Right hindlimb (tissue), 1 donor: Measurements from ENCODE around the gene L1CAM.

ENCODE experiments used
- DNase-seq: peaks from one replicate; pipeline ENCODE4 v3.0.0-alpha.2; 2018

Gene L1CAM

DNA sequence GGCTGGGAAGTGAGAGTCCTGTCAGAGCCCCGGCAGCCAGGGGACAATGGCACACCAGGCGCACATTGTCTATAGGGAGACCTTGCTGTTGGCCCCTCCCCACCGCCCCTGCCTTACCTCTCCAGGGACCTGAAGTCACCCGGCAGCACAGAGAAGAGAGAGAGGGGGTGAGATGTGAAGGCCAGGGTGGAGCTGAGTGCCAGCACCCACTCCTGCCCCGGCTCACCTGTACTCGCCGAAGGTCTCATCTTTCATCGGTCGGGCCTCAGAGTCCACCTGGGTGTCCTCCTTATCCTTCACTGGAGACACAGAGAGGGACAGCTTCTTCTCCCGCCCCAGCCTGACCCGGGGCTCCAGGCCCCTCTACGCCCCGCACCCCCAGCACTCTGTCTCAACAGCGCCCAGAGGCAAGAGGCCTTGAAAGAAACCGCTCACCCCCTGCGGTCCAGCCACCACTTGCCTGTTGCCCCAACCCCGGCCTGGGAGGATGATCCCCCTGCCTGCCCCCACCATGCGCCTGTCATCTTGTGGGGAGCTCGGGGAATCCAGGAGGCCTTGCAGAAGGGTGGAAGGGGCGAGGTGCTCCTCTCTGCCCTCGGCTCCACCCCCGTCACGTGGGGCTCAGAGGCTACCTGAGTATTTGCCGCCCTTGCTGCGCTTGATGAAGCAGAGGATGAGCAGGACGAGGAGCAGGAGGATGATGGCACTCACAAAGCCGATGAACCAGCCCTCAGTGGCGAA is 22.6 kb downstream of the L1CAM start:
- DNase-seq: no peak

DNA sequence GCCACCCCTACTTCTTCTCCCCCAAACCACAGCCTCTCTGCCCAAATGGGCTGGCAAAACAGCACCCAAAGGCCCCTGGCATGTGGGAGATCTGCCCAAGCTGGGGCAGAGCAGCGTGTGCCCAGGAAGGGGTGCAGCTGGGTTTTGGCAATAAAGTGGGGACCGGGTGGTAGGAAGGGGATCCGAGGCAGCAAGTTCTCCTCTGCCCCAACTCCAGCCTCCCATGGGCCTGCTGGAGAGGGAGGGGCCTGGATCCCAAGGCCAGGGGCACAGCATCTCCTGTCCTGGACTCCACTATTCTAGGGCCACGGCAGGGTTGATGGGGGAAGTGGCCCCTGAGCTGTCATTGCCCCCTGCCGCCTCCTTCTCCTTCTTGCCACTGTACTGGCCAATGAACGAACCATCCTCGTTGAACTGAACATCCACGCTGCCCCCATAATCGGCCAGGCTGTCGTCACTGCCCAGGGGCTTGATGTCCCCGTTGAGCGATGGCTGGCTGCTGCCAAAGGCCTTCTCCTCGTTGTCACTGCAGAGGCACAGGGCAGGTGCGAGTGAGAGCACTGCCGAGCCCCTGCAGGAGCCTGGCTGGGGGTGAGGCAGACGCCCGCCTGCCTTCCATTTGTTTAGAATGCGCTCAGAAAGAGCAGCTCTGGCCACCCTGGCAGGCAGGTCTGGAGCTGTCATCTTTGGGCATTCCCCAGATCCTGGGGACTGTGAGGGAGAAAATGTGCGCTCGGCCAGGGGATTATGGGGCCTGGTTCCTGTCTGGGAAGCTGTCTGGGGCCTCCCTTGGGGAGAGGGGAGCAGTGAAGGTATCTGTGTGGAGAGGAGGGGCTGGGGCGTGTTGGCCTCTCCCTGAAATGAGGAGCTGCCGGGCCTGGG is 23.4 kb downstream of the L1CAM start:
- no peak for DNase-seq

DNA sequence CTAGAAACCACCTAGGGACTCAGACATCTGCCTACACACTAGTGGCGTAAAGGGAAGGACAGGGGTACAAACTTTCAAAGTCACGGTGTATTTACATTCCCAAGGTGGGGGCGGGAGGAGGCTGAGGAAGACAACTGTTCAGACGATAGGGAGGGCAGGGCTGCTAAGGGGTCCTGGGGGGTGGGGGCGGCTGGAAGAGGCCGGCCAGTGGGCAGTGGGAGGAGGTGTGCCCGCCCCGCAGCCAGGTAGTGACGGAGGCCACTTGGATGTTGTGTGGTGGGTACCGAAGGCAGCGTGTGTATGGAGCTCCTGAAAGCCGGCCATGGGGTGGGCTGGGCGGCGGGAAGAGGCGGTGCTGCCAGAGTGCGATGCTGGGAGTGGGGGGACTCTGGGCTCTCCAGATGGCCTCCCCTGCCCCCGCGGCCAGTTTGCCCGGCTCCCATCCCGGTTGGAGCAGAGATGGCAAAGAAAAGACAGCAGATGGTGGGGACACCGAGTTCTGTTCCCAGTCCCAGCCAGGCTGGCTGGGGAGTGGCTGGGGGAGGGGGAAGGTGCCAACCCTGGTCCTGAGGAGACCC is 24.2 kb downstream of the L1CAM start:
- no peak for DNase-seq

DNA sequence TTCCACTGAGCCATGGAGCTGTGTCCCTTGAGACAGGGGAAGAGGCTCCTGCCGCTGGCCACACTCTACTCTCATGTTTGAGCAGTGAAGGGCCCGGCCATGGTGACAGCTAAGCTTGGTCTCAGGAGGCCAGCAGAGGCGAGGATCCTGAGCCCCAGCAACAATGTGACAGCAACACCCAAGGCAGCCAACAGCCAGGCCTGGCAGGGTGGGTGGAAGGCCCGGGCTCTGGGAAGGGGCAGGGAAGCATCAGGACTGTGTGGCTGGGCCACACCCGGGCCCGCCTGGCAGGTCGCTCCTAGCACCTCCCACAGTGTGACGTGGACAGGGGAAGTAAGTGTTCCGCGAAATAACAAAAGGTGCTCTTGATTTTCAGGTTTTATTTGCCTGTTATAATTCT is 24.8 kb downstream of the L1CAM start:
- no peak for DNase-seq

DNA sequence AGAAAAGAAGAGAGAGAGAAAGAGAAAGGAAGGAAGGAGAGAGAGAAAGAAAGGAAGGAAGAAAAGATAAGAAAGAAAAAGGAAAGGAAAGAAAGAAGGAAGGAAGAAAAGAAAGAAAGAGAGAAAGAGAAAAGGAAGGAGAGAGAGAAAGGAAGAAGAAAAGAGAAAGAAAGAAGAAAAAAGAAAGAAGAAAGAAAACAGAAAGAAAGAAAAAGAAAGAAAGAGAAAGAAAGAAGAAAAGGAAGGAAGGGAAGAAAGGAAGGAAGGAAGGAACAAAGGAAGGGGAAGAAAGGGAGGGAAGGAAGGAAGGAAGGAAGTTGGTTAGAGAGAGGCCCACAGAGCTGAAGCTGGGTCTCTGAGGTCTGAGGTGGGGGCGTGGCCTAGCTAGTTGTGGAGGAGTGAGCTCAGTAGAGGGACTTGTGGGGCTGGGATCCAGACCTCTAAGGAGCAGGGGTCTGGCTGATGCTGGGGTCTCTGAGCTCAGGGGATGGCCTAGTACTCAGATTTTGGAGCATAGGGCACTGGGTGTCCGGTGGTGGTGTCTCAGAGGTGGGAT is 28.5 kb downstream of the L1CAM start:
- no peak for DNase-seq

DNA sequence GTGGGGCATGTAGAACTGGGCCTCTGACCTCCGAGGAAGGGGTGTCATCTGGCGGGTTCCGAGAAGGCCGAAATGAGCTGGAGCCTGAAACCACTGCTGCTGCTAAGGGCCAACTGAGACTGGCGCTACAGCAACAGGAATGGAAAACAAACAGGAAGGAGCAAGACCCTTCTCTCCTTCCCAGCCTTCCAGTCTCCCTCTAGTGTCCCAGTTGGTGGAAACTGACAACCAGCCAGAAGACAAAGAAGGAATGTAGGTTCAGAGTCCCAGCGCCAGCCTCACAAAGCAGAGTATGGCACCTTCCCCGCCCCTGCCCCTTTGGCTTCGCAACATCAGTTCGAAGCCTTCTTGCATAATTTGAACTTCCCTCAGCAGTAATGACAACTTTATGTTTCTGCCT is 31.3 kb downstream of the L1CAM start:
- no peak for DNase-seq

DNA sequence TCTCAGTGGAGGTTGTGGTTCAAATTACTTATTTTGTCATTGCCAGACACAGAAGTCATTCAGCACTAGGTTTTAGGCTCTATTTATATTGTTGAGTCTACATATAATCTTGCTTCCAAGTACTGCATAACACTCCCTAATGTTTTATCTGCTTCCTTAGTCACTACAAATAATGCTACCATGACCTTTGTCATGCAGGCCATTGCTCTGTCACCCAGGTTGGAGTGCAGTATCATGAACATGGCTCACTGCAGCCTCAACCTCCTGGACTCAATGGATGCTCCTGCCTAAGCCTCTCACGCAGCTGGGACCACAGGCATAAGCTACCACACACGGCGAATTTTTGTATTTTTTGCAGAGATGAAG is 32.1 kb downstream of the L1CAM start:
- DNase-seq: no peak

DNA sequence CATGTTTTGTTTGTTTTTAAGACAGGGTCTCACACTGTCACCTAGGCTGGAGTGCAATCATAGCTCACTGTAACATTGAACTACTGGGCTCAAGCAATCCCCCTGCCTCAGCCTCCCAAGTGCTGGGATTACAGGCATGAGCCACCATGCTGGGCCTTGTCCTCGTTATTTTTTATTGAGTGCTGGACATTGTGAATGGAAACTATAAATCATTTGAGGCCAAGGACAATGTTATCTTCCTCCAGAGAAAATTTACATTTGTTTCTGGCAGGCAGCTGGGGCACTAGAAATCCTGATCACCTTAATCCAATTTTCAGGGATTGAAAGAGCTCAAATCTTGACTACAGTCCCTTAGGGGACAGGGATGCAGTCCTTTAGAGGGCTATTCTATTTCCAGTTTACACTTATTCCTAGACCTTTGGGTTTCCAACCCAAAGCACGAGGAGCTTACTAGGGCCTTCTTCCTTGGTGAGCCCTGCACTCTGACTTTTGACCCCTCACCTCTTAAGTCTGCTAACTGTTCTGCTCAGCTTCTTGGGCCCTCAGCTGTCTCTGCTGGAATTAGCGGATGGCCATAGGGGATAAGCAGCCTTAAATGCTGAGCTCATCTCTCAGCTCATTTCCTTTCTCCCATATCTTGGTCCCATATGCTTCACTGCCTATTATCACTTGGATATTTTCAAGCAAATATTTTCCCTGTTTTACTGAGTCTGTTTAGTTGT is 32.6 kb downstream of the L1CAM start:
- DNase-seq: no peak

DNA sequence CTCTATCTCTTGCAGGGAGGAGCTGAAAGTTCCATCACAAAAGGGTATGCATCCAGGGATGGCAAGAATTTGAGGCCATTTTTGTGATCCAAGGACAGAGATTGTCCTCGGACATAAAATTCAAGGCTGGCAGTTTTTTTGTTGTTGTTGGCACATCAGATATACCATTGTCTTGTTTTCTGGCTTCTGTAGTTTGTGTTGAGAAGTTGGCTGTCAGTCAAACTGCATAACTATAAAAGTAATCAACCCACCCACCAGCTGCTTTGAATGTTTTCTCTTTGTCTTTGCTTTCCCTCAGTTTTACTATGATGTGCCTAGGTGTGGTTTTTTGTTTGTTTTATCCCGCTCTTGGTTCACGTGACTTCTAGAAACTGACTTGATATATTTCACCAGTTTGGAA is 34.0 kb downstream of the L1CAM start:
- no peak for DNase-seq

DNA sequence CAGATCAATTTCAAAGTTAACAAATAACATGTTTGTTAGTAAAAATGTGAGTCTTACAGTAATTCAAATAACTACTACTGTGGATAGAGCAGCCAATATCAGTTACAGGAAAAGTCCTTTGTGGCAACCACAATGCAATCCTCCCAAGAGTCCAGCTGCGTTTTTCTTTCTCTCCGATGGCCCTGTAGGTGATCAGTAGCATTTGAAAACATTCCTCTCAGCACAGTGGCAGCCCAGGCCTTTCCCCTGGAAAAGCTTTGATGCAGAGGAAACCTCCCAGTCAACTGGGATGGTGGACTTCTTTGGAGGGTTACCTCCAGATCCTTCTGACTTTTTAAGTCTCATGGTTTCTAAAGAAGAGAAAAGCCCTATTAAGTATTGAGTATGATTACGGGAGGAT is 37.6 kb downstream of the L1CAM start:
- no peak for DNase-seq

DNA sequence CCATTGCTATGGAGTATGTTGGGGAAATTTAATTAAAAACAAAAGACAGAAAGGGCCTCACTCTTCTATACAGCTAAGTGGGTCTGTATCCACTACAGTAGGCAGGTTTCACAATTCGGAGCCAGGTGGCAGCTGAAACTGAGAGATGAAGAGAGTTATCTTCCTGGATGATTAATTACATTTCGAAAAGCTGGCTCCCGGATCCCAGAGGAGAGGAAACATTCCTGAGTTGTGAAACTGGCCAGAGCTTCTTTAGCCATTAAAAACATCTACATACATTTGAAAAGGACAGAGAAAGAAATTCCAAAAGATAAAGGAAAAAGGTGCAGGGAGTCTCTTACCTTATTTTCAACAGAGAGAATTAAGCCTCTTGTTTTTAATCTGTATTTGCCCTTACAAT is 40.1 kb downstream of the L1CAM start:
- no peak for DNase-seq

DNA sequence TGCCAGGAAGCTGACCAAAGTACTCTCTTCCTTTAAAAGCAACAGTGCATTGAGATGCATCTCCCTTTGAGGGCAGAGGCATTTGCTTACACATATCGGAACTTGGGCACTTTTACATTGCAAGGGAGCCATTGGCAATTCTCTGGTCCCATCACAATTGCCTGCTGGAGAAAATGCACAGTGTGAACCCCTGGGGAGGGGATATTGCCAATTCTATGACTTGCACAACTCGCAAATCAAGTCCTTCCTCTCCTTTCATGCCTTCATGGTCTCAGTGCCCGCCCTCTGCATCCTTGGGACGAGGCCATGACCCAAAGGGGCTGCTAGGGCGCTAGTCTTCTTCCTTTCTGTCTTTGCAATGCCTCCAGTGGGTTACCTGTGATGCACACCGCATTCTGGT is 40.8 kb downstream of the L1CAM start:
- DNase-seq: no peak

DNA sequence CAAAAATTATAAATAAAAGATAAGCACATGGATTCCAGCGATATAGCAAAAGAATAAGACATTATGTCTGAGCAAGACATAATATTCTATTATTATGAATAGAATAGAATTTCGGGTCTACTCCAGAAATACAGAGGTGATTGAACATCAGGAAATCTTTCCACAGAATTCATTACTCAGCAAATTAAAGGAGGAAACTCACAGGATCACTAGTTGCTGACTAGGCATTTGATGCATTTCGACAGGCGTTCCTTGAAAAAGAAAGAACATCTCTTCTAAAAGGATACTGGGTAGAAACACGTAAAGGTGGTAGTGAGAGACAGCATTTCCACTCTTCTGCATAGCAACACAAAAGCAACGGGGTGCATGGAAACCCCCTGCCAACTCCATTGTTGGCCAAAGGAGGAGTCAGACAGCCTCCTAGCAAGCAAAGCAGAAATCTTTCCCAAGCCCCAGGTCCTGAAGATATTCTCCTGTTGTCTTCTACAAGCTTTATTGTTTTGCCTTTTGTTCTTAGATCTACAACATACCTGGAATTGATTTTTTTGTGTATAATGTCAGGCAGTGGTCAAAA is 41.4 kb downstream of the L1CAM start:
- DNase-seq: no peak

DNA sequence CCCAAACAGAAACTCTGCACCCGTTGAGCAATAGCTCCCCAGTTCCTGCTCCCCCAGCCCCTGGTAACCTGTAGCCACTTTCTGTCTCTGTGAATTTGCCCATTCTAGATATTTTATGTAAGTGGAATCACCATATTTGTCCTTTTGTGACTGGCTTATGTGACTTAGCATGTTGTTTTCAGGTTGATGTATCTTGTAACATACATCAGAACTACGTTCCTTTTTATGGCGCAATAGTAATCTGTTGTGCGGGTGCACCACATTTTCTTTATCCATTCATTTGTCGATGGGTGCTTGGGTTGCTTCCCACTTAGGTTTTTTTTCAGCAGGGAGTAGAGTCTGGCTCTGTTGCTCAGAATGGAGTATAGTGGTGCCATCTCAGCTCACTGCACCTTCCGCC is 49.1 kb downstream of the L1CAM start:
- no peak for DNase-seq

DNA sequence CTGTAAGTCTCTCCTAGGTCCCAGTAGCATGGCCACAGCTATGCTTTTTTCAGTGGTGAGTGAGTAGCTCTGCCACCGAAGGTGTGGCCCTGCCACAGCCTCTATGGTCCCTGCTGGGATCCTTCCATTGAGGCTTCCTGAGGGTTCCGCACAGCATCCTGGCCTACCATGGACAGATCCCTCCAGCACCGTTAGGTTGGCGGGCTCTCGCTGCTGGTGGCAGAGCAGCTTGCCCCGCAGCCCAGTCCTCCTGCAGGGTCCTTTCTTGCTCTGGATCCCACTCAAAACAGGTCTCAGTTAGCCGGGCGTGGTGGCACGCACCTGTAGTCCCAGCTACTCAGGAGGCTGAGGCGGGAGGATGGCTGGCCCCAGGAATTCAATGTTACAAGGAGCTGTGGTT is 53.2 kb downstream of the L1CAM start:
- DNase-seq: no peak

DNA sequence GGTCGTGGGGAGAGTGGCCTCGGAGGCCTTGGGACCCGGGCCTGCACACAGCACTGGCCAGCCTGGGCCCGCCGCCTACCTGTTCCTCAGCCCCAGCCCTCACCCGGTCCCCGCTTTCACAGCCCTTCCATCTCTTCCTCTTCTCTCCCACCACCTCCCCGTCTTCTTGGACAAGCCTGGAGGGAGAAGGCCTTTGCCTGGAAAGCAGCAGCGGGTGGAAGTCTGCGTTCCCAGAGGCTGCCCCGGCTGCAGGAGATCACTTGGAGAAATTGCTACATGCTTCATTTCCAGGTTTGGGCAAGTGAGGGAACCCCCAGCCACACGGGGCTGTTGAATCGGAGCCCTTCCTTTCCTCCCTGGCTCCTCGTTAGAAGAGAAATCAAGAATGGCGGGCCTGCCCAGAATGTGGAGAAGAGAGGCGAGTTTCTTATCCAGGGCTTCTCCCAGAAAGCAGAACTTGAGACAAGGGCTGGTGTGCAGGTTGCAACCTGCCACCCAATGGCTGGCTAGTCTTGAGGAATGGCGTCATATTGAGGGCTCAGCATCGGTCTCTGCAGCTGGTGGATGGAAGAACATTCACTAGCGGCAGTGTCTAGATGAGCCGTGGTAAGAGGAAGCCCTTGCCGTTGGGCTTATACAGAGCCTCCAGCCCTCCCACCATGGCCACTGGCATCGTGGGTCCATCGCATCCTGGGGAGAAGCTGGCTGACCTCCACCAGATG is 54.4 kb downstream of the L1CAM start:
- DNase-seq: no peak

DNA sequence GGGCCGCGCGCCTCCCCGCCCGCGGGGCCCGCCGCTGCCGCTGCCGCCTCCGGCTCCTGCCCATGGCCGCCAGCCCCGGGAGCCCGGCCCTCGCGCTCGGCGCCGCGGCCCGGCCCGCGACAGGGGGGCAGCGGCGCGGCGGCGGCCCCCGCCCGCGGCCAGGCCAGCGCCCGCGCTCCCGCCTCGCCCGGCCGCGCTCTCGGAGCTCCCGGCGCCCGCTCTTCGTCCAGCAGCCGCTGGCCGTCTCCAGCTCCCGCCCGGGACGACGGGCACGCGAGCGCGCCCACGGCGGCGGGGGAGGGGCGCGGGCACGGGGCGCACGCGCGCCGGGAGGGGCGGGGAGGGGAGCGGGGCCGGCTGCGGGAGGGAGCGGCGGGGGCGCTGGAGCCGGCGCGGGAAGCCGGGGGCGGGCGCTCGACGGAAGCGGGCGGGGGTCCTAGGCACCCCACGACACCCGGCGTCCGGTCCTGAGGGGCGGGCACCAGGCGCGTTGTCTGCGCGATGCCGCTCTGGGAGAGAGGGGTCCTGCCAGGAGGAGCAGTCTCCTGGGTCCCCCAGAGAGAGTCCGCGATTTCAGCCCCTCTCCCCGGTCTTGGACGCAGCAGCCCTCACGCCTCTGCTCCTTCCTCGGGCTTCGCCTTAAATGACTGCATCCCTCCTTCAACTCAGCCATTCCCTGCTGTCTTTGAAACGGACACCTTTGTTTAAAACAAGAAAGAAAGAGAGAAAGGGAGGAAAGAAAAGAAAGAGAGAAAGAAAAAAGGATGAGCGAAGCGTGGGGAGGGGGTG is 55.1 kb downstream of the L1CAM start:
- no peak for DNase-seq

DNA sequence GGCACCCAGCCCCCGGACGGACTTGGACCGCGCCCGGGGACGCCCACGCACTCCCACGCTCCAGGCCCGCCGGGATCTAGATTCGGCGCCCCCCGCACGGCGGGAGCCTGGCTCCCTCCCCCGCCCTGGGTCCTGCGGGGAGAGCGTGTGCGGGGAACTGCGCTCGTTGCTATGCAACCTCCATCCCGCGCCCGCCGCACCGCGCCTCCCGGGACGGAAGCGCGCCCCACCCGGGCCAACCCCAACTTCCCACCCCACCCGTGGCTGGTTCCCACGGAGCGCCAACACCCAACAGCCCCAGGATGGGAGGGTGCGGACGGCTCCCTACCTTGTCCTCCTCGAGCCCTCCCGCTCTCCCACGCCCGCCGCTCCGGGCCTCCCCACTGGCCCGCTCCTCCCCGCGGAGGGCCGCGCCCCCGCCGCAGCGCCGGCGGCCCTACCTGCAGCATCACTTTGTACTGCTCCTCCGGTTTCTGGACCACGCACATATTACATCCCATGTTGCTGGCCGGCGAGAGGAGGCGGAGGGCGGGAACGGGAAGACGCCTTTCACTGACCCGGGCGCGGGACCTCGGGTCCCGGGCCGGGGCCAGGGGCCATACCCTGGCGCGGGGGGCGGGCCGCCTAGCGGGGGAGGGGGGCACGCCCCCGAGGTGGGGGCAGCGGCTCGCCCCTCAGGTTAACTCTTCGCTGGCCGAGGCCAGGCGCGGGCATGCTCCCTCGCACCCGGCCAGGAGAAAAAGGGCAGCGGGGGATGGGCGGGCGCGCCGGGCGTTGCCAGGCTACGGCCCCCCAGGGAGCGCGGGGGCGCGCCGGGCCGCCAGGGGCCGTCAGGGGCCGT is 56.0 kb downstream of the L1CAM start, which contains the start of gene PDZD4:
PDZD4 (minus strand) TSS at position 746 of the 841 bp plus-strand sequence; CDS start at position 500, 246 bp downstream.
- DNase-seq: no peak

DNA sequence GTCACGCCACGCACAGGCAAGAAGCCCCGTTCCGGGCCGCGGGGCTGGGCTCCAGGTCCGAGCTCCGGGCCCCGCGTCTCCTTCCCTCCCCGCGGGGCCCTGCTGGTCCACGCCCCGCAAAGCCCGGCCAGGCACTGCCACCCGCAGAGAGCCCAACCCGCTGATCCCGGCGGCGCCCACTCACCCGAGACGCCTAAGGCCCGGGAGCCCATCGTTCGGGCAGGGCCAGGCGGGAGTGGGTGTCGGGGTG is 56.5 kb downstream of the L1CAM start:
- no peak for DNase-seq
